HUES6 (cell line): ENCODE measurements around the gene NHLRC2.

Experiments used
- H3K27ac ChIP-seq: 2 replicates; pipeline ENCODE4 v1.7.0; 2013; ENCODE audit warnings: low read depth, mild to moderate bottlenecking, low read length, inconsistent platforms
- H3K27me3 ChIP-seq: 2 replicates; pipeline ENCODE4 v1.6.1; 2013; ENCODE audit warnings: low read length; ENCODE audit not compliant: control insufficient read depth, insufficient read depth
- H3K36me3 ChIP-seq: 2 replicates; pipeline ENCODE4 v1.6.1; 2013; ENCODE audit warnings: low read length; ENCODE audit not compliant: control insufficient read depth, insufficient read depth
- H3K4me1 ChIP-seq: 2 replicates; pipeline ENCODE4 v1.6.1; 2013; ENCODE audit warnings: low read length; ENCODE audit not compliant: control insufficient read depth, insufficient read depth
- H3K4me3 ChIP-seq: 2 replicates; pipeline ENCODE4 v1.5.1; 2013; ENCODE audit warnings: low read depth, low read length
- H3K9ac ChIP-seq: one replicate; pipeline ENCODE4 v1.6.1; 2013; ENCODE audit warnings: mild to moderate bottlenecking, low read length
- H3K9me3 ChIP-seq: 2 replicates; pipeline ENCODE4 v1.6.1; 2013; ENCODE audit warnings: low read depth, low read length; ENCODE audit not compliant: control insufficient read depth, insufficient read depth

Gene NHLRC2

DNA sequence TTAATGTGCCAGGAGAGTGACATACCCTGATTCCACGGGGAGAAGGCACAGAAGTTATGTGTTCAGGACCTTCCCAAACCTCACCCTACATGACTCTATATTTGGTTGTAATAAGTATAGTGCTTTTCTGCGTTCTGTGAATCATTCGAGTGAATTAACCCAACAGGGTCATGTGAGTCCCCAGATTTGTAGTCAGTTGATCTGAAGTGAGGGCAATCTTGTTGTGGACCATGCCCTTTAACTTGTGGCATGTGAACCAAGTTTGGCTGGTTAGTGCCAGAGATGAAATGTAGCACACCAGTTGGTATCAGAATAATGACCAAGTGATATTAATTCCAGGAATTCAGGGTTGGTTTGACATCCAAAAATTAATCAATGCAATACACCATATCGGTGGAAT lies 70.2 kb downstream of the NHLRC2 start:
- Histone ChIP-seq H3K4me1 (no peaks in the 10 kb centered on the region), H3K9ac (no peak overlapping the region), H3K27me3 (no peaks in the 10 kb centered on the region), H3K9me3 (peaks cover 7% of the 10 kb centered on the region; the same call in 1 of the 2 replicates), H3K36me3 (no peaks in the 10 kb centered on the region), H3K4me3 (no peak overlapping the region), H3K27ac (no peak overlapping the region)

DNA sequence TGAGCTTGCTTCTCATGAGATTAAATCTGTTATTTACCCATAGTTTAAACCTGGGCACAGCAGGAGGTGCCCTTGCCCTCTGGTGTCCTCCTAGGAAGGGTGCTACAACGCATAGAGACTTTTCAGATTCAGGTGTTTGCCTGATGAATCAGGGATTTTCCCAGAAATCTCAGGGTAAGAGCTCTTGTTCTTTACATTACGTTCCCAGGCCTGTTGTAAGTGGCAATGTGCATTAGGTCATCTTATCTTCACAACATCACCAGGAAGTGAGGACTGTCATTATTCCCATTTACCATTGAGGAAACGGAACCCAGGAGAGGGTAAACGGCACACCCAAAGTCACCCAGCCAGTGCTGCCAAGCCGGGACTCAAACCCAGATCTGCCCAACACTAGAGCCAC lies 73.0 kb downstream of the NHLRC2 start:
- H3K27ac ChIP-seq, result no peak overlapping the region
- H3K4me3 ChIP-seq, result no peak overlapping the region
- H3K9me3 ChIP-seq, result peaks cover 7% of the 10 kb centered on the region; the same call in 1 of the 2 replicates
- H3K36me3 ChIP-seq, result no peaks in the 10 kb centered on the region
- no peak overlapping the region for H3K9ac ChIP-seq
- no peaks in the 10 kb centered on the region for H3K4me1 ChIP-seq
- H3K27me3 ChIP-seq, result no peaks in the 10 kb centered on the region

DNA sequence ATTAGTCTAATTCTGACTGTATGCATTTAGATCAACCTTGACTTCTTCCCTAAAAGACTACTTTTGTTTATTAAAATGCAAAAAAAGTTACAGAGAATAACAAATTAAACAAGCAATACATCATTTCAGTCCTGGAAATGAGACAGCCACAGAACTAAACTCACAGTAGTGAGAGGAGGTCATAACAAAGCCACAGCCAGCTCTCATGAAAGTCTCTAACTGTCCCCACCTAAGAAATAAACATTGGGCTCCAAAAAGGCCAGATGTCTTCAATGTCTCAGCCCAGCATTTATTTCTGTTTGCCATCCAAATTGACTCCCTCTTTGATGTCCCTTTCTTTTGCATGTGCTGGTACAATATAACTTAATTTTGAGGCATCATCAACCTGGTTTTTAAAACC lies 74.4 kb downstream of the NHLRC2 start:
- Histone ChIP-seq H3K4me3 (no peak overlapping the region), H3K9me3 (peaks cover 7% of the 10 kb centered on the region; the same call in 1 of the 2 replicates), H3K9ac (no peak overlapping the region)

DNA sequence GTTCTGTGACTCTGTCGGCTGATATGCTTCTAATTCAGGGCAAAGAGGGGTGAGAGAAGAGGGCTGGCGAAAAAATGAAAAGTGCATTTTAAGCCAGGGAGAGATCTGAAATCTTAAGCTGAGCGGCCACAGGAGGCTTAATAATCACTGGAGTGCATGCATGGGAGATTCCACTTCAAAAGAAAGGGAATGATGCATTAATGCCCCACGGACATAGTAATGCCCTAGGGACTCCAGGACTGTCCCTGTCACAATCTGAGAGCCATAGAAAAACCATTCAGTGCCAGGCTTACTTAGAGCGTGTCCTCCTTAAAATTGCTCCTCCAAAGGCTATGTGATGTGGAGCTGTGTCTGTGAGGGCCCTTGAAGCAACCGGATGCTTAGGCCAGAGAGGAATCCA lies 75.1 kb downstream of the NHLRC2 start:
- H3K4me1 ChIP-seq, result no peaks in the 10 kb centered on the region

More for the DNA sequence above, 74.4 kb downstream of the NHLRC2 start:
- no peaks in the 10 kb centered on the region for H3K36me3 ChIP-seq
- H3K27me3 ChIP-seq, result no peaks in the 10 kb centered on the region
- no peaks in the 10 kb centered on the region for H3K4me1 ChIP-seq
- no peak overlapping the region for H3K27ac ChIP-seq

DNA sequence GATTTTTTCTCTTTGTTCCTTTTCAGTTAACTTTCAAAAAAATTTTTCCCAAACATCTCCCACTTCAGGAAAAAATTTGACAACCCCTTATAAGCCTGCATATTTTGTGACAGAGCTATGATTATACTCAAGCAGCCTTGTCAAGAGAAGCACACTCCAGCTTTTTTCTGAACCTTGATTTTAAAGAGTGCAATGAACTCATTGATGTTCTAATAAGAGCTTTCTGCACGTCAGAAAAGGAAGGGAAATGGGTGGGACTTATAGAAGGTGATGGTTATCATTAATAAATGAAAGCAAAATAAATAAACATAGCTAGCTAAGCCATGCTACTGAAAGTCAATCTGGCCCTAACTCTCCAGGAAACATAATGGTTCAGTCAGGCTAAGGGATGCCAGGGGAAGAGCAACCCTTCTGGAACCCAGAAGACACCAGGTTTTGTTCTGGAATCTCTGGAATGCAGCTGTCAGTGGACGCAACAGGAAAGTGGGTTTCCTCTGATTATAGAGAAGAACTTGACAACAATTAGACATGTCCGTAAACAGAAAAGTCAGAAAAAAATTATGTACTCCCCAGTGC lies 76.1 kb downstream of the NHLRC2 start:
- H3K27ac ChIP-seq, result no peak overlapping the region
- no peaks in the 10 kb centered on the region for H3K36me3 ChIP-seq
- H3K4me3 ChIP-seq, result no peak overlapping the region
- no peaks in the 10 kb centered on the region for H3K27me3 ChIP-seq
- no peaks in the 10 kb centered on the region for H3K9me3 ChIP-seq
- no peaks in the 10 kb centered on the region for H3K4me1 ChIP-seq
- no peak overlapping the region for H3K9ac ChIP-seq

More for the DNA sequence above, 75.1 kb downstream of the NHLRC2 start:
- no peaks in the 10 kb centered on the region for H3K36me3 ChIP-seq
- H3K9me3 ChIP-seq, result peaks cover 4% of the 10 kb centered on the region; the same call in 1 of the 2 replicates
- H3K9ac ChIP-seq, result no peak overlapping the region
- H3K27ac ChIP-seq, result no peak overlapping the region
- no peaks in the 10 kb centered on the region for H3K27me3 ChIP-seq
- no peak overlapping the region for H3K4me3 ChIP-seq

DNA sequence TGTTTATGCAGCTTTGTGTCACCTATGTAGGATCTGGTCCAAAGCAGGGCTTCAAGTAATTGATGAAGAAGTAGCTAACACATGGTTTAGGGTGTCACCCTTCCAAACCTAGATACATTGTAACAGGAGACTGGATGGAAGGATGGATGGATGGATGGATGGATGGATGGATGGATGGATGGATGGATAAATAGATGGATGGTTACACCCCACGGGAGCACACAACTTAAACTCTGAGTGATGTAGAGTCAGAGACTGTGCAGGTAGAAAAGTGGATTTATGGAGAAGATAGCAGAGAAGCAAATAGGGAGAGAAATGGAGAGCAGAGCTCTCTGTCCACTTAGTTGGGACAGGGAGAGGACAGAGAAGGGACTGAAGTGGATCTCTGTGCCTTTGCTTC lies 78.4 kb downstream of the NHLRC2 start:
- Histone ChIP-seq H3K9ac (no peak overlapping the region), H3K36me3 (no peaks in the 10 kb centered on the region), H3K4me3 (no peak overlapping the region), H3K27me3 (no peaks in the 10 kb centered on the region; the same call in 1 of the 2 replicates), H3K27ac (no peak overlapping the region), H3K9me3 (no peaks in the 10 kb centered on the region), H3K4me1 (no peaks in the 10 kb centered on the region)

DNA sequence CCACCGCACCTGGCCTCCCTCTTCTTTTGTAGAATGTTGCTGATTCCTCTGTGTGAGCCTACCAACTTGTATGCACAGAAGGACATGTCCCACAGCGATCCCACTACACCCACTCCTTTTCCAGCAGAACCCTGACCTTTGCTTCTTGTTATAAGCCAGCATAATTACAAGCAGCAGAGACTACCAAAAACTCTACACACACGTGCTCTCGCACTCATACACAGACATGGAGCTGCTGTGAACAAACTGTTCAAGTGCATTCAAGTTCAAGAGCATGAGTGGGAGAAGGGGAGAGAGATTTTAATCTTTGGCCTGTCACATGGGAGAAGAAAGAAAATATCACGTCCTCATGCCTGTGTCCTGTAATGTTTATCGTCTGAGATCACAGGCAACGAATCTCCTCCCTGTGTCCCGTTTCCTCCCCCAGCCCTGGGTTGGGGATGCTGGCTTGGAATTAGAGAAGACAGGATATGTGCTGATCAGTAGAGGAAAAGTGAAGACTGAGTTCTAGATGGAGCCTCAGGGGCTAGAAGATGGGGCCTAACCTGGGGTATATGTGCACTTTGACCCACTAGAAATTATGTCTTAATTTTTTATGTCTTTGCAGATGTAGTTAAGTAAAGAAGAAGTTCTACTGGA lies 79.6 kb downstream of the NHLRC2 start:
- Histone ChIP-seq H3K4me3 (no peak overlapping the region), H3K9ac (no peak overlapping the region), H3K27me3 (no peaks in the 10 kb centered on the region; the same call in 1 of the 2 replicates), H3K9me3 (no peaks in the 10 kb centered on the region), H3K36me3 (no peaks in the 10 kb centered on the region), H3K4me1 (no peaks in the 10 kb centered on the region), H3K27ac (no peak overlapping the region)

DNA sequence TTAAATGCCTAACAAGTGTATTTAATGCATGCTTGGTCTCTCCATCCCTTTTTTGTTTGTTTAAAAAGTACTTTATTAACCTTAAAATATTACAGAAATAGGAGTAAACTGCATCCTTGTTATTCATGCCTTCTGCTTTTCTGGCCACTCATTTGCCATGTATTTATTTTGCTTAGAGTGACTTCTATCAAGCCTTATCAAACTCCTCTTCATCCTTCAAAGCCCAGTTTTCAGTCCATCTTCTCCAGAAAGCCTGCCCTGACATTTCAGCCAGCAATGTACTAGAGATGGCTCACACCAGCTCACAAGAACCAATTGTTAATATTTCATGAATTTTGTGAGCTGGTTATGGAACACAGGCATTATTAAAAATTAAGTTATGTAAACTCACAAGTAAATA lies 82.8 kb downstream of the NHLRC2 start:
- Histone ChIP-seq H3K4me3 (no peak overlapping the region), H3K9me3 (no peaks in the 10 kb centered on the region), H3K27ac (no peak overlapping the region), H3K27me3 (no peaks in the 10 kb centered on the region; the same call in 1 of the 2 replicates), H3K4me1 (no peaks in the 10 kb centered on the region), H3K9ac (no peak overlapping the region), H3K36me3 (no peaks in the 10 kb centered on the region)

DNA sequence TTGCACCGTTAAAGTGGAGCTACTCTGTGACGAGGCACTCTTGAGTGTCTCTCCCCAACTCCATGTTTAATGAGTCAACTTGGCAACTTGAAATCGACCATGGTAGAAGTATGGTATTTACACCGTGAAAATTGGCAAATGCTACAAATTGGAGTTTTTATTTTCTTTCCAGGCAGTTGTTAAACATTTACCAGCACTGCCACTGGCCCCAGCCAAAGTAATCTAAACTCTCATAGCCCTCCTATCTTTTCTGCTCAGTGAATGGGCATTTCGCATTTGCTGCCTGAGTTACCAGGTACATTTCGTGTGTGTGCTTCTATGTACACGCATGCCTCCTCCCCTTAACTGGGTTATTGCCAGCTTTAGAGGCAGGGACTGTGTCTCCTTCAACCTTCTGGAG lies 83.3 kb downstream of the NHLRC2 start:
- no peak overlapping the region for H3K27ac ChIP-seq

DNA sequence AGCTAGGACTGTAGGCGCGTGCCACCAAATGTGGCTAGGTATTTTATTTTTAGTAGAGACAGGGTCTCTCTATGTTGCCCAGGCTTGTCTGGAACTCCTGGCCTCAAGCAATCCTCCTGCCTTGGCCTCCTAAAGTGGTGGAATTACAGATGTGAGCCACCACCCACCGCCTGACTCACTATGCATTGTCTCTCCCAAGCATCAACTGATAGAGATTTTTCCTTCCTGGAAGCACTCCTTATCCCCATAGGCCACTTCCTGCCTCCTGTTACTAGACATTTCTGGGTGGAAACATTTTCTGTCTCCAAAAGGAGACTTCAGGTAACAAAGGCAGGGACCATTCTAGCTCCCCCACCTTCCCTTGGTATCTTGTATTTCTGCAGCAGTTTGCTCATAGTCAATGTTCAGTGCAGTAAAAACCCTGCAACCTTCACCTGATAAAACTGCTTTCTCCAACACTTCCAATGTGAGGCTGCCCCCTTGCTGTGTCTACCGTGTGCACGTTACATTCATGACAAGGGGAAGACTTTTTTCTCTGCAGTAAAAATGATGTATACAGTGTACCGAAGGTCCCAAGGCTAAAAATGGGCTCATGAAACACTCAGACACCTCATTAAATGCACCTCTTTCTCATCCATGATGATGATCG lies 84.9 kb downstream of the NHLRC2 start:
- Histone ChIP-seq H3K9ac (no peak overlapping the region), H3K27ac (no peak overlapping the region)

More for the DNA sequence above, 83.3 kb downstream of the NHLRC2 start:
- H3K4me3 ChIP-seq, result no peak overlapping the region
- H3K27me3 ChIP-seq, result no peaks in the 10 kb centered on the region; the same call in 1 of the 2 replicates
- H3K4me1 ChIP-seq, result no peaks in the 10 kb centered on the region
- no peaks in the 10 kb centered on the region for H3K9me3 ChIP-seq
- no peak overlapping the region for H3K9ac ChIP-seq
- no peaks in the 10 kb centered on the region for H3K36me3 ChIP-seq

DNA sequence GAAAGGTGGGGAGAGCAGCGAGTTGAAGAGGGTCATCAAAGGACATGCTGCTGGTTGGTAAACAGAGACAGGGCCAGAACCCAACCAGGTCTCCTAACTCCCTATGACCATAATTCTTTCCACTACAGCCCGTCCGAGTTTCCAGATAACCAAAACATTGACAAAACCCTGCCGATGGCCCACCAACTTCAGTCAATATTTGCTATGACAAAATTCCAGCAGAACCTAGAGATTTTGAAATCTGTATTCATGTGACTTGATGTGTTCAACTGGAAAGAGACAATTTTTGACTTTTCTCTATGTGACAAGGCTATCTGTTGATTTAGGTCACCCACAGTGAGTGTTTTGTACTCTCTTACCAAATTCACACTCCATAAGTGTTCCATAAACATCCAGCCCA lies 86.7 kb downstream of the NHLRC2 start:
- no peaks in the 10 kb centered on the region; the same call in 1 of the 2 replicates for H3K27me3 ChIP-seq
- H3K4me1 ChIP-seq, result no peaks in the 10 kb centered on the region
- no peak overlapping the region for H3K4me3 ChIP-seq
- no peak overlapping the region for H3K27ac ChIP-seq
- H3K36me3 ChIP-seq, result no peaks in the 10 kb centered on the region
- H3K9ac ChIP-seq, result no peak overlapping the region
- no peaks in the 10 kb centered on the region for H3K9me3 ChIP-seq

More for the DNA sequence above, 84.9 kb downstream of the NHLRC2 start:
- Histone ChIP-seq H3K4me1 (no peaks in the 10 kb centered on the region), H3K9me3 (no peaks in the 10 kb centered on the region), H3K4me3 (no peak overlapping the region), H3K36me3 (no peaks in the 10 kb centered on the region), H3K27me3 (no peaks in the 10 kb centered on the region; the same call in 1 of the 2 replicates)
